CD14-positive monocyte (primary cell): ENCODE results near the gene HPCA. TPM values are rescaled to one million over a fixed set of nuclear protein-coding genes. Genes with fewer than 3 reads are reported as not detected.
A peak's percentile ranks its signal among the peaks of the same experiment; 100 is the strongest.

Experiments used
- DNase-seq, 3 donors: peaks; one replicate each; pipeline ENCODE4 v3.0.0-alpha.2; 2011 to 2022
- H2AFZ ChIP-seq: 2 replicates; pipeline ENCODE4 v1.6.0; 2012; ENCODE audit warnings: mild to moderate bottlenecking, low read depth, low read length, inconsistent platforms; ENCODE audit not compliant: insufficient read depth, poor library complexity, severe bottlenecking
- H3K27ac ChIP-seq, 2 donors: 1 replicate in 1 of 2; 2 replicates in 1 of 2; pipeline ENCODE4 v1.5.1; 2012 to 2013; ENCODE audit warnings: low read length in 2 of 2, control low read depth in 1 of 2, inconsistent platforms in 1 of 2, low read depth in 1 of 2, mild to moderate bottlenecking in 1 of 2
- H3K27me3 ChIP-seq, 2 donors: one replicate each; pipeline versions ENCODE4 v1.6.0 to v1.6.1; 2011 to 2013; ENCODE audit warnings: low read length in 2 of 2; ENCODE audit not compliant: control insufficient read depth in 2 of 2, insufficient read depth in 2 of 2
- H3K36me3 ChIP-seq, 2 donors: replicated peaks in 1 of 2; 1 replicate in 1 of 2; 2 replicates in 1 of 2; pipeline versions ENCODE4 v1.5.1 to v1.6.1; 2012 to 2013; ENCODE audit warnings: low read length in 2 of 2, control low read depth in 1 of 2, inconsistent platforms in 1 of 2, mild to moderate bottlenecking in 1 of 2; ENCODE audit not compliant: insufficient read depth in 2 of 2, control insufficient read depth in 1 of 2
- H3K4me1 ChIP-seq, 2 donors: 1 replicate in 1 of 2; 2 replicates in 1 of 2; pipeline versions ENCODE4 v1.5.1 to v1.6.1; 2012 to 2013; ENCODE audit warnings: low read length in 2 of 2, control low read depth in 1 of 2, inconsistent platforms in 1 of 2, mild to moderate bottlenecking in 1 of 2, moderate library complexity in 1 of 2; ENCODE audit not compliant: insufficient read depth in 2 of 2, control insufficient read depth in 1 of 2
- H3K4me2 ChIP-seq: replicated peaks from 2 replicates; pipeline ENCODE3; 2012; ENCODE audit warnings: low read length, moderate library complexity, mild to moderate bottlenecking; ENCODE audit not compliant: poor library complexity, severe bottlenecking; ENCODE audit errors: extremely low read depth
- H3K4me3 ChIP-seq, 3 experiments: fragments of 200-600 bp in 1 of 3; sonication (generic) in 1 of 3; replicated peaks in 1 of 3; 1 replicate in 2 of 3; 2 replicates in 1 of 3; pipeline ENCODE4 v1.5.1; 2011 to 2013; ENCODE audit warnings: low read length in 3 of 3, mild to moderate bottlenecking in 3 of 3, control low read depth in 2 of 3, low read depth in 2 of 3, inconsistent platforms in 1 of 3, moderate library complexity in 1 of 3
- H3K79me2 ChIP-seq: 2 replicates; pipeline ENCODE4 v1.6.0; 2012; ENCODE audit warnings: mild to moderate bottlenecking, control low read depth, inconsistent platforms, low read length, moderate library complexity; ENCODE audit not compliant: insufficient read depth
- H3K9ac ChIP-seq: 2 replicates; pipeline ENCODE4 v1.6.0; 2017; ENCODE audit warnings: low read length, mild to moderate bottlenecking; ENCODE audit not compliant: insufficient read depth, poor library complexity, severe bottlenecking
- H3K9me3 ChIP-seq, 2 donors: replicated peaks in 1 of 2; 1 replicate in 1 of 2; 2 replicates in 1 of 2; pipeline versions ENCODE4 v1.5.1 to v1.6.1; 2012 to 2013; ENCODE audit warnings: low read length in 2 of 2, control low read depth in 1 of 2; ENCODE audit not compliant: control insufficient read depth in 1 of 2, insufficient read depth in 1 of 2
- H4K20me1 ChIP-seq: 2 replicates; pipeline ENCODE4 v1.6.0; 2012; ENCODE audit warnings: mild to moderate bottlenecking, low read length, control low read depth, moderate library complexity; ENCODE audit not compliant: insufficient read depth
- H3K27ac Mint-ChIP-seq, 7 donors: one replicate each; pipeline ENCODE4 v1.8.0; 2020; ENCODE audit warnings: mild to moderate bottlenecking in 7 of 7, mixed read lengths in 7 of 7, moderate library complexity in 6 of 7, inconsistent platforms in 2 of 7
- H3K27me3 Mint-ChIP-seq, 3 donors: one replicate each; pipeline ENCODE4 v1.8.0; 2021 to 2022; ENCODE audit warnings: low read depth in 3 of 3, mild to moderate bottlenecking in 3 of 3, mixed read lengths in 3 of 3, moderate library complexity in 3 of 3, inconsistent platforms in 1 of 3
- H3K36me3 Mint-ChIP-seq, 2 donors: one replicate each; pipeline ENCODE4 v1.8.0; 2020; ENCODE audit warnings: mixed read lengths in 2 of 2, inconsistent platforms in 1 of 2, mild to moderate bottlenecking in 1 of 2
- H3K4me1 Mint-ChIP-seq: one replicate; pipeline ENCODE4 v1.8.0; 2020; ENCODE audit warnings: mild to moderate bottlenecking, mixed read lengths
- H3K4me3 Mint-ChIP-seq, 2 donors: one replicate each; pipeline ENCODE4 v1.8.0; 2020; ENCODE audit warnings: mild to moderate bottlenecking in 2 of 2, mixed read lengths in 2 of 2, moderate library complexity in 1 of 2
- H3K9me3 Mint-ChIP-seq, 7 donors: one replicate each; pipeline ENCODE4 v1.8.0; 2020 to 2022; ENCODE audit warnings: mixed read lengths in 7 of 7, mild to moderate bottlenecking in 6 of 7, moderate library complexity in 6 of 7, inconsistent platforms in 2 of 7
- CTCF ChIP-seq: fragments of 200-600 bp; IDR thresholded peaks from one replicate; pipeline ENCODE4 v1.8.0; 2022; ENCODE audit warnings: antibody characterized with exemption, mild to moderate bottlenecking
- intact Hi-C, 2 donors: fragments of 100-400 bp; cut with micrococcal nuclease; formaldehyde crosslinking; loops; one replicate each; pipeline versions ENCODE4 v1.15.0 to v1.15.1; 2023
- polyA plus RNA-seq, 3 donors: library from polyadenylated mRNA; depleted of rRNA in 1 of 3; unstranded in 2 of 3; stranded (reverse) in 1 of 3; fragments of 300-500 nt in 2 of 3; fragments of >200 nt in 1 of 3; fragmentation: Illumina TruSeq in 2 of 3; gene quantifications; 1 replicate in 2 of 3; 2 replicates in 1 of 3; pipeline ENCODE4 v1.2.3, GENCODE V29; 2012 to 2021

The HPCA gene
- polyA plus RNA-seq, 3 donors, result not detected

DNA sequence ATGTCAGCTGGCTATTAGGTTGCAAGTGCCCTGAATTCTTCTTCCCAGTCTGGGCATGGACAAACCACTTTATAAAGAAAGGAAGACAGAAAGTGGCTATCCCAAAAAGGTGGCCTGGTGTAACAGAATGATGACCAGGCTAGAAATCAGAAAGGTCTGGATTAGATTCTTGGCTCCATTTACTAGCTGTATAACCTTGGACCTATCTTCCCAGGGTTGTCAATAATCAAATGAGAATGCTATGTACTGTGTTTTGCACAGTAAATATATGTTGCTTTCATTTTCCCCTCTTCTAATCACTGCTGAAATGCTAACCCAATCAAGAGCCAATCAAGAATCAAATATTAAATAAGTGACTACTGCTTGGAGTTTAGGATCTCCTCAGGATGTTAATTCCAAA is 57.9 kb downstream of the HPCA start:
- Histone ChIP-seq H3K9me3 (no peaks in the 10 kb centered on the region), H3K4me1 (peaks cover 31% of the 10 kb centered on the region in 2 donors), H3K4me2 (no peak overlapping the region), H3K27ac (no peak overlapping the region), H4K20me1 (peaks cover 97% of the 10 kb centered on the region), H3K36me3 (peaks cover 78 to 90% of the 10 kb centered on the region in 2 donors), H3K9ac (no peak overlapping the region), H2AFZ (no peak overlapping the region), H3K27me3 (no peaks in the 10 kb centered on the region), H3K79me2 (peaks cover 4% of the 10 kb centered on the region), H3K4me3 (no peak overlapping the region)
- no peak for TF ChIP-seq CTCF
- H3K36me3 Mint-ChIP-seq, result peaks cover 81 to 100% of the 10 kb centered on the region in 2 donors
- peaks cover 0 to 2% (median 0%) of the 10 kb centered on the region in 3 donors for H3K27me3 Mint-ChIP-seq
- H3K4me1 Mint-ChIP-seq, result peaks cover 31% of the 10 kb centered on the region
- H3K27ac Mint-ChIP-seq, result peak overlapping the region in 2 of 7 donors; percentile 15 to 27
- H3K9me3 Mint-ChIP-seq, result no peaks in the 10 kb centered on the region
- H3K4me3 Mint-ChIP-seq, result no peak overlapping the region
- intact Hi-C loops, result no loop called here
- no peak for DNase-seq

Other genes starting within 250 kb of the HPCA start
- gene ZBTB8OS, start 235.9 kb upstream of the HPCA start, polyA plus RNA-seq, result 10 to 100 TPM; 40.2 to 85.6 (median 83.3) TPM
- 100 to 1,000 TPM in 2 of 3 donors, 10 to 100 TPM in 1; 60.6 to 307 (median 274) TPM for gene RBBP4, start 235.3 kb upstream of the HPCA start, polyA plus RNA-seq
- under 1 TPM in 1 of 3 donors, not detected in 2; 0.05 TPM for gene SYNC, start 183.7 kb upstream of the HPCA start, polyA plus RNA-seq
- 10 to 100 TPM; 38.1 to 42.7 (median 39.8) TPM for gene YARS1, start 69.1 kb upstream of the HPCA start, polyA plus RNA-seq
- gene S100PBP, start 68.8 kb upstream of the HPCA start, polyA plus RNA-seq, result 10 to 100 TPM in 1 of 3 donors, 1 to 10 TPM in 2; 6.6 to 17.4 (median 7.1) TPM
- not detected for gene FNDC5, start 15.6 kb upstream of the HPCA start, polyA plus RNA-seq
- gene TMEM54, start 14.9 kb downstream of the HPCA start, polyA plus RNA-seq, result under 1 TPM in 1 of 3 donors, not detected in 2; 0.08 TPM
- gene RNF19B, start 78.3 kb downstream of the HPCA start, polyA plus RNA-seq, result 100 to 1,000 TPM in 1 of 3 donors, 1 to 10 TPM in 2; 4.1 to 106 (median 5.8) TPM
- 100 to 1,000 TPM in 2 of 3 donors, 10 to 100 TPM in 1; 68.8 to 180 (median 162) TPM for gene AK2, start 150.4 kb downstream of the HPCA start, polyA plus RNA-seq
- gene AZIN2, start 194.7 kb downstream of the HPCA start, polyA plus RNA-seq, result under 1 TPM in 2 of 3 donors, not detected in 1; 0.03 to 0.89 TPM